ENCODE results near the gene KCNJ11. TPM values are rescaled to one million over a fixed set of nuclear protein-coding genes. Genes with fewer than 3 reads are reported as not detected.
"Not testable (repeated sequence)": the region's sequence is repeated elsewhere in the genome, so short reads cannot be mapped to it uniquely, and the experiment has no call there.

The KCNJ11 gene
- total RNA-seq (1.4 TPM), polyA plus RNA-seq (0.34 TPM)

- H3K27ac ChIP-seq (ENCODE audit: low read depth) = no peak within 1 kb of the TSS
- DNase-seq (ENCODE audit: extremely low spot score) = no peak
- no peaks in the 10 kb centered on the region for H3K36me3 ChIP-seq (ENCODE audit: insufficient read depth)
- no peaks in the 10 kb centered on the region for H3K4me1 ChIP-seq (ENCODE audit: insufficient read depth)
- WGBS = 5% methylated on average over 53 of the region's 53 CpGs
- H3K4me3 ChIP-seq (ENCODE audit: low read depth, low read length) = peak within 1 kb of the TSS; percentile 47
Measured at GRCh38 chr11:17388609-17389210, at the start of gene KCNJ11. TSS of gene KCNJ11 (minus strand) at chr11:17388659. CDS start at chr11:17388091, 568 bp downstream.

DNA sequence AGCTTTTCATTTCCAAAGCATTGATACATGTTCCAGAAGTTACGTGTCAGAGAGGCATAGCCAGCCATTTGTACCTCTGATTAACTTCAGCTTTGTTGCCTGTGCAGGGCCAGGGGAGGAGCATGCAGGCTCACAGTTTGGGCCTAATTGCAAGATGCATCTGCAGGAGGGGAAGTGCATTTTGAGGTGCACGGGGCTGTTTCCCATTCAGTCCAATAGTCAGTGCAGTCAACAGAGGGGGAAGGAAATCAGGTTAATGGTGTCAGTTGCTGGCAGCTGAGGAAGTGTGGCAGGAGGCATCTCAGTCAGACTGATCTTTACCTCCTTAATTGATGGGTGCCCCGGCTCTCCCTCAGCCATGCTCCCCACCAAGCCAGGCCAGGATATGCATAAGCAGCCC, 48.9 kb upstream of the KCNJ11 start:
- no peak for DNase-seq (ENCODE audit: extremely low spot score)
- Histone ChIP-seq H3K27ac (ENCODE audit: low read depth) (no peak overlapping the region), H3K4me3 (ENCODE audit: low read depth, low read length) (no peak overlapping the region), H3K4me1 (ENCODE audit: insufficient read depth) (no peaks in the 10 kb centered on the region), H3K36me3 (ENCODE audit: insufficient read depth) (no peaks in the 10 kb centered on the region)
- 76% methylated on average over 3 of the region's 3 CpGs for WGBS

DNA sequence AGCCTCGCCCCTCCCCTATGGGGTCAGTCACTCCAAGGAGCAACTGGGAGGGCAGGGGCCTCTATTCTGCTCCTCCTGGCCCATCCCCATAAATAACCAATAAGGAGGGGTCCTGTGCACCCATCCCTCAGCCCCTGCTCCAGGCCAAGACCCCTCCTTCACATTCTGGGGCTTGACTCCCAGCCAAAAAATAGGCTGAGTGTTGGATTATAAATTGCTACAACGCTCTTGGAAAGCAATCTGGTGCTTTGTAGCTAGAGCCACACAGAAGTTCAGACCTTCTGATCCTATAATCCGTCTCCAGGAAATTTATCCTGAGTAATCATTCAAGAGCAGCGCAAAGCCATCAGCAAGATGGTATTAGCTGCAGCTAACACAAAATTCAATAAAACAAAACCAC, 45.6 kb upstream of the KCNJ11 start:
- H3K36me3 ChIP-seq (ENCODE audit: insufficient read depth) = no peaks in the 10 kb centered on the region
- no peak overlapping the region for H3K27ac ChIP-seq (ENCODE audit: low read depth)
- DNase-seq (ENCODE audit: extremely low spot score) = no peak
- no peak overlapping the region for H3K4me3 ChIP-seq (ENCODE audit: low read depth, low read length)
- 69% methylated on average over 4 of the region's 4 CpGs for WGBS
- H3K4me1 ChIP-seq (ENCODE audit: insufficient read depth) = no peaks in the 10 kb centered on the region

- no peak overlapping the region for H3K27ac ChIP-seq (ENCODE audit: low read depth)
- no peaks in the 10 kb centered on the region for H3K36me3 ChIP-seq (ENCODE audit: insufficient read depth)
- no peak overlapping the region for H3K4me3 ChIP-seq (ENCODE audit: low read depth, low read length)
- no peaks in the 10 kb centered on the region for H3K4me1 ChIP-seq (ENCODE audit: insufficient read depth)
- no peak for DNase-seq (ENCODE audit: extremely low spot score)
- WGBS = 54% methylated on average over 7 of the region's 7 CpGs
Measured at GRCh38 chr11:17432002-17432401, 43.5 kb upstream of the KCNJ11 start.

- no peak for DNase-seq (ENCODE audit: extremely low spot score)
- H3K4me3 ChIP-seq (ENCODE audit: low read depth, low read length) = no peak overlapping the region
- no peak overlapping the region for H3K27ac ChIP-seq (ENCODE audit: low read depth)
- H3K4me1 ChIP-seq (ENCODE audit: insufficient read depth) = no peaks in the 10 kb centered on the region
- H3K36me3 ChIP-seq (ENCODE audit: insufficient read depth) = no peaks in the 10 kb centered on the region
- 32% methylated on average over 8 of the region's 8 CpGs for WGBS
Measured at GRCh38 chr11:17431139-17431538, 42.7 kb upstream of the KCNJ11 start.

GRCh38 chr11:17430616-17431015, 42.2 kb upstream of the KCNJ11 start:
- no peak overlapping the region for H3K27ac ChIP-seq (ENCODE audit: low read depth)
- H3K4me1 ChIP-seq (ENCODE audit: insufficient read depth) = no peaks in the 10 kb centered on the region

DNA sequence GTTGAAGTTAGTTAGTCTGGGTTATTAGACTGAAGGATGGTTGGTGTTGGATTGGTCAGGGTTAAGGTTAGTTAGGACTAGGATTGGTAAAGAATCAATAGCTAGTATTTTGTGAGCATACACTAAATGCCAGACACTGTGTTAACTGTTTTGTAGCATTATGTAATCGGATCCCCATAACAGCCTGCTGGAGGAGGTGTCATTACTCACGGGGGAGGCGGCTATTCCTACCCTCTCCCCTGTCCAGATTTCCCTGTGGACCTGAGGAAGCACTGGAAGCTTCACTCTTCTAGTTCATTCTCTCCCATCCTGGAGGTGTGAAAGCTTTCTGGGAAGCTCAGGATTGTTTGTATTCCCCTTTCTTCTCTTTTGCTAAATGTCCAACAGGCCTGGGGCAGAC, 40.5 kb upstream of the KCNJ11 start:
- no peak for DNase-seq (ENCODE audit: extremely low spot score)
- Histone ChIP-seq H3K27ac (ENCODE audit: low read depth) (no peak overlapping the region), H3K4me3 (ENCODE audit: low read depth, low read length) (no peak overlapping the region), H3K4me1 (ENCODE audit: insufficient read depth) (no peaks in the 10 kb centered on the region), H3K36me3 (ENCODE audit: insufficient read depth) (no peaks in the 10 kb centered on the region)
- 89% methylated on average over 3 of the region's 3 CpGs for WGBS

More at GRCh38 chr11:17430616-17431015, 42.2 kb upstream of the KCNJ11 start:
- WGBS = 88% methylated on average over 13 of the region's 13 CpGs
- Histone ChIP-seq H3K36me3 (ENCODE audit: insufficient read depth) (no peaks in the 10 kb centered on the region), H3K4me3 (ENCODE audit: low read depth, low read length) (no peak overlapping the region)
- no peak for DNase-seq (ENCODE audit: extremely low spot score)

DNA sequence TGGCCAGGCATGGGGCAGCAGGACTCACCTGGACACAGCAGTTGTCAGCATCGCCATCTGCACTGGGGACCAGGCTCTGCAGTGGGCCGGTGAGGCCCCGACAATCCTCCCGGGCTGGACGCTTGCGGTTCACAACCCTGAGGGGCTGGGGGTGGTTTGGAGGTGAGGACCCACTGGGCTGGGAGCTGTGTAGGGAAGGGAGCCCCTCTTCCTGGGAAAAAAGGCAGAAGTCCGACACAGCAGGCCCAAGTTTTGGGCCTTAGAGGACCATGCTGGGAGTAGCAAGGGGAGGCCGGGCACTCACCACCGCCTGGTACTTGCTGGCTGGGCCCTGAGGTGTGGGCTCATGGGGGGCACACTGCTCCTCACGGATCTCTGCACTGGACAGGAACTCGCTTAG, 39.8 kb upstream of the KCNJ11 start:
- no peak overlapping the region for H3K4me3 ChIP-seq (ENCODE audit: low read depth, low read length)
- 95% methylated on average over 11 of the region's 11 CpGs for WGBS
- no peaks in the 10 kb centered on the region for H3K4me1 ChIP-seq (ENCODE audit: insufficient read depth)
- no peaks in the 10 kb centered on the region for H3K36me3 ChIP-seq (ENCODE audit: insufficient read depth)
- no peak for DNase-seq (ENCODE audit: extremely low spot score)
- H3K27ac ChIP-seq (ENCODE audit: low read depth) = no peak overlapping the region

- H3K4me3 ChIP-seq (ENCODE audit: low read depth, low read length); H3K4me1 ChIP-seq (ENCODE audit: insufficient read depth); H3K36me3 ChIP-seq (ENCODE audit: insufficient read depth); DNase-seq (ENCODE audit: extremely low spot score); H3K27ac ChIP-seq (ENCODE audit: low read depth): not testable (repeated sequence)
- WGBS = 57% methylated on average over 5 of the region's 5 CpGs
Measured at GRCh38 chr11:17426233-17426632, 37.8 kb upstream of the KCNJ11 start.

GRCh38 chr11:17423533-17424310, 35.3 kb upstream of the KCNJ11 start:
- no peak for DNase-seq (ENCODE audit: extremely low spot score)
- no peak overlapping the region for H3K27ac ChIP-seq (ENCODE audit: low read depth)
- WGBS = 76% methylated on average over 11 of the region's 11 CpGs

GRCh38 chr11:17421781-17422180, 33.3 kb upstream of the KCNJ11 start:
- WGBS = 33% methylated on average over 4 of the region's 4 CpGs
- Histone ChIP-seq H3K27ac (ENCODE audit: low read depth) (no peak overlapping the region), H3K4me3 (ENCODE audit: low read depth, low read length) (no peak overlapping the region), H3K36me3 (ENCODE audit: insufficient read depth) (no peaks in the 10 kb centered on the region), H3K4me1 (ENCODE audit: insufficient read depth) (no peaks in the 10 kb centered on the region)
- DNase-seq (ENCODE audit: extremely low spot score) = no peak

More at GRCh38 chr11:17423533-17424310, 35.3 kb upstream of the KCNJ11 start:
- H3K4me1 ChIP-seq (ENCODE audit: insufficient read depth) = no peaks in the 10 kb centered on the region
- H3K36me3 ChIP-seq (ENCODE audit: insufficient read depth) = no peaks in the 10 kb centered on the region
- no peak overlapping the region for H3K4me3 ChIP-seq (ENCODE audit: low read depth, low read length)

GRCh38 chr11:17418444-17419081, 30.1 kb upstream of the KCNJ11 start:
- no peak overlapping the region for H3K27ac ChIP-seq (ENCODE audit: low read depth)
- 54% methylated on average over 2 of the region's 2 CpGs for WGBS
- DNase-seq (ENCODE audit: extremely low spot score) = no peak
- no peaks in the 10 kb centered on the region for H3K4me1 ChIP-seq (ENCODE audit: insufficient read depth)
- no peaks in the 10 kb centered on the region for H3K36me3 ChIP-seq (ENCODE audit: insufficient read depth)
- H3K4me3 ChIP-seq (ENCODE audit: low read depth, low read length) = no peak overlapping the region

GRCh38 chr11:17416492-17416891, 28.0 kb upstream of the KCNJ11 start:
- 60% methylated on average over 2 of the region's 2 CpGs for WGBS
- H3K36me3 ChIP-seq (ENCODE audit: insufficient read depth) = no peaks in the 10 kb centered on the region
- no peak overlapping the region for H3K27ac ChIP-seq (ENCODE audit: low read depth)
- no peak for DNase-seq (ENCODE audit: extremely low spot score)
- H3K4me1 ChIP-seq (ENCODE audit: insufficient read depth) = no peaks in the 10 kb centered on the region
- no peak overlapping the region for H3K4me3 ChIP-seq (ENCODE audit: low read depth, low read length)

DNA sequence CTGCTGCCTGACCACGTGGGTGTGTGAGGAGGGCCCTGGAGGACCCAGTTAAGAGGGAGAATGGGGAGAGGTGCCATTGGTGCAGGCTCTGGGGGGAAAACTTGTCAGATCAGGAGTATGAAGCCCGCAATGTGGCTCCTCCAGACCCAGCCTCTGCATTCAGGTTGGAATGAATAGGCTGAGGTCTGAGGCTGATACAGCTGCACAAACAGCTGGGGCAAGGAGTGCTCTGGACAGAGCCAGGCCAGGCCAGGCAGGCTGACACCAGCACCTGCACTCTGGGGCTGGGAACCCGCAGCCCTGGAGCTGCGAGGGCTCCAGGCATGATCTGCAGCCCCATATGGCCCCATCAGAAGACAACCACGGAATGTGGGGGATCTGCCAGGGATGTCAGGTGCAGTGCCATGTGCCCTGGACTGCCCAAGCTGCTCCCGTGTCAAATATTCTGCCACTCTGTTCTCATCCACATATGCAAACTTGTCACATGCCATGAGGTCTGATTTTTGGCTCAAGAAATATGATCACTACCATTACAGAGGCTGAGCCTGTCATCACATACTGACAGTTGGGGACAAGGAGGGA, 27.2 kb upstream of the KCNJ11 start:
- no peak for DNase-seq (ENCODE audit: extremely low spot score)
- Histone ChIP-seq H3K27ac (ENCODE audit: low read depth) (no peak overlapping the region), H3K4me1 (ENCODE audit: insufficient read depth) (no peaks in the 10 kb centered on the region), H3K36me3 (ENCODE audit: insufficient read depth) (no peaks in the 10 kb centered on the region), H3K4me3 (ENCODE audit: low read depth, low read length) (no peak overlapping the region)
- WGBS = 73% methylated on average over 6 of the region's 6 CpGs
